Astrocyte (in vitro differentiated cells and primary cell): Measurements from ENCODE around the gene CCDC61. TPM values are rescaled to one million over a fixed set of nuclear protein-coding genes. Genes with fewer than 3 reads are reported as not detected.

Experiments used
- DNase-seq: peaks from one replicate; pipeline ENCODE4 v3.0.0-alpha.2; 2010; ENCODE audit warnings: low read depth
- FAIRE-seq: peaks from 2 replicates; lab custom pipeline; 2011; peaks lifted over from hg19 to GRCh38; lab: Jason Lieb, UNC
- H2AFZ ChIP-seq: 2 replicates; pipeline ENCODE4 v1.6.0; 2012; ENCODE audit warnings: low read depth, low read length, inconsistent platforms
- H3K27ac ChIP-seq: 2 replicates; pipeline ENCODE4 v1.5.1; 2011; ENCODE audit warnings: low read depth, low read length, inconsistent platforms
- H3K27me3 ChIP-seq: 2 replicates; pipeline ENCODE4 v1.6.0; 2011; ENCODE audit warnings: low read length, inconsistent platforms; ENCODE audit not compliant: insufficient read depth
- H3K36me3 ChIP-seq: 2 replicates; pipeline ENCODE4 v1.5.1; 2011; ENCODE audit warnings: low read length, inconsistent platforms; ENCODE audit not compliant: insufficient read depth
- H3K4me1 ChIP-seq: 2 replicates; pipeline ENCODE4 v1.5.1; 2011; ENCODE audit warnings: low read length, inconsistent platforms; ENCODE audit not compliant: insufficient read depth
- H3K4me2 ChIP-seq: 2 replicates; pipeline ENCODE4 v1.6.0; 2012; ENCODE audit warnings: low read length, inconsistent platforms
- H3K4me3 ChIP-seq: 2 replicates; pipeline ENCODE4 v1.5.1; 2011; ENCODE audit warnings: low read depth, mild to moderate bottlenecking, low read length, inconsistent platforms; ENCODE audit not compliant: insufficient read depth
- H3K79me2 ChIP-seq: 2 replicates; pipeline ENCODE4 v1.6.0; 2012; ENCODE audit warnings: mild to moderate bottlenecking, low read length, inconsistent platforms; ENCODE audit not compliant: insufficient read depth
- H3K9ac ChIP-seq: 2 replicates; pipeline ENCODE4 v1.6.0; 2012; ENCODE audit warnings: mild to moderate bottlenecking, low read length, inconsistent platforms
- H3K9me3 ChIP-seq: 2 replicates; pipeline ENCODE4 v1.5.1; 2012; ENCODE audit warnings: low read depth, mild to moderate bottlenecking, low read length, inconsistent platforms; ENCODE audit not compliant: insufficient read depth
- H4K20me1 ChIP-seq: 2 replicates; pipeline ENCODE4 v1.6.0; 2012; ENCODE audit warnings: low read length, inconsistent platforms; ENCODE audit not compliant: insufficient read depth
- H3K27ac Mint-ChIP-seq: one replicate; pipeline ENCODE4 v1.8.0; 2021; ENCODE audit warnings: mild to moderate bottlenecking, mixed read lengths; ENCODE audit not compliant: unreplicated experiment
- H3K27me3 Mint-ChIP-seq: one replicate; pipeline ENCODE4 v1.8.0; 2021; ENCODE audit warnings: low read depth, mixed read lengths; ENCODE audit not compliant: unreplicated experiment
- H3K36me3 Mint-ChIP-seq: one replicate; pipeline ENCODE4 v1.8.0; 2021; ENCODE audit warnings: low read depth, mixed read lengths; ENCODE audit not compliant: unreplicated experiment
- H3K4me1 Mint-ChIP-seq: one replicate; pipeline ENCODE4 v1.8.0; 2021; ENCODE audit warnings: low read depth, mixed read lengths; ENCODE audit not compliant: unreplicated experiment
- H3K4me3 Mint-ChIP-seq: one replicate; pipeline ENCODE4 v1.8.0; 2021; ENCODE audit warnings: mild to moderate bottlenecking, moderate library complexity, mixed read lengths; ENCODE audit not compliant: unreplicated experiment
- H3K9me3 Mint-ChIP-seq: one replicate; pipeline ENCODE4 v1.8.0; 2021; ENCODE audit warnings: mild to moderate bottlenecking, mixed read lengths; ENCODE audit not compliant: unreplicated experiment
- EZH2 ChIP-seq: IDR thresholded peaks from 2 replicates; pipeline ENCODE4 v1.6.1; 2012; ENCODE audit warnings: mild to moderate bottlenecking, low read length, inconsistent platforms; ENCODE audit not compliant: insufficient read depth
- total RNA-seq: library from RNA; stranded (reverse); gene quantifications from 2 replicates; pipeline ENCODE4 v1.2.1, GENCODE V29; 2021
- TF ChIP-seq, protein P1 (sequence below): IDR thresholded peaks from 2 replicates; pipeline ENCODE4 v1.5.1; 2011; ENCODE audit warnings: low read depth, mild to moderate bottlenecking, inconsistent platforms, low read length, moderate library complexity; ENCODE audit not compliant: insufficient read depth

The CCDC61 gene
- total RNA-seq, 1 donor from 2014 or later, result 6.6 TPM

GRCh38 chr19:46035986-46036743, 40.9 kb downstream of the CCDC61 start:
- H3K27ac ChIP-seq, result no peak overlapping the region
- no peaks in the 10 kb centered on the region for H3K4me1 ChIP-seq
- Mint-ChIP-seq H3K4me3 (no peak overlapping the region), H3K27me3 (peaks cover 12% of the 10 kb centered on the region), H3K4me1 (peaks cover 2% of the 10 kb centered on the region), H3K36me3 (peaks cover 23% of the 10 kb centered on the region), H3K27ac (no peak overlapping the region), H3K9me3 (peaks cover 7% of the 10 kb centered on the region)
- FAIRE-seq, result no peak
- no peak overlapping the region for H2AFZ ChIP-seq
- no peak overlapping the region for H3K9ac ChIP-seq
- H4K20me1 ChIP-seq, result no peaks in the 10 kb centered on the region
- no peaks in the 10 kb centered on the region for H3K36me3 ChIP-seq
- H3K4me3 ChIP-seq, result no peak overlapping the region
- no peaks in the 10 kb centered on the region for H3K79me2 ChIP-seq
- no peak for DNase-seq
- H3K27me3 ChIP-seq, result peaks cover 21% of the 10 kb centered on the region
- H3K9me3 ChIP-seq, result peaks cover 4% of the 10 kb centered on the region
- H3K4me2 ChIP-seq, result no peak overlapping the region
- TF ChIP-seq, protein P1, sequence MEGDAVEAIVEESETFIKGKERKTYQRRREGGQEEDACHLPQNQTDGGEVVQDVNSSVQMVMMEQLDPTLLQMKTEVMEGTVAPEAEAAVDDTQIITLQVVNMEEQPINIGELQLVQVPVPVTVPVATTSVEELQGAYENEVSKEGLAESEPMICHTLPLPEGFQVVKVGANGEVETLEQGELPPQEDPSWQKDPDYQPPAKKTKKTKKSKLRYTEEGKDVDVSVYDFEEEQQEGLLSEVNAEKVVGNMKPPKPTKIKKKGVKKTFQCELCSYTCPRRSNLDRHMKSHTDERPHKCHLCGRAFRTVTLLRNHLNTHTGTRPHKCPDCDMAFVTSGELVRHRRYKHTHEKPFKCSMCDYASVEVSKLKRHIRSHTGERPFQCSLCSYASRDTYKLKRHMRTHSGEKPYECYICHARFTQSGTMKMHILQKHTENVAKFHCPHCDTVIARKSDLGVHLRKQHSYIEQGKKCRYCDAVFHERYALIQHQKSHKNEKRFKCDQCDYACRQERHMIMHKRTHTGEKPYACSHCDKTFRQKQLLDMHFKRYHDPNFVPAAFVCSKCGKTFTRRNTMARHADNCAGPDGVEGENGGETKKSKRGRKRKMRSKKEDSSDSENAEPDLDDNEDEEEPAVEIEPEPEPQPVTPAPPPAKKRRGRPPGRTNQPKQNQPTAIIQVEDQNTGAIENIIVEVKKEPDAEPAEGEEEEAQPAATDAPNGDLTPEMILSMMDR, result no peak
- no peak for TF ChIP-seq EZH2

GRCh38 chr19:46036744-46037128, 41.5 kb downstream of the CCDC61 start:
- Mint-ChIP-seq H3K36me3 (peaks cover 26% of the 10 kb centered on the region), H3K9me3 (peaks cover 9% of the 10 kb centered on the region), H3K27ac (no peak overlapping the region), H3K4me3 (no peak overlapping the region), H3K27me3 (peaks cover 12% of the 10 kb centered on the region), H3K4me1 (no peaks in the 10 kb centered on the region)
- Histone ChIP-seq H3K4me1 (no peaks in the 10 kb centered on the region), H3K27ac (no peak overlapping the region), H4K20me1 (no peaks in the 10 kb centered on the region), H3K4me2 (no peak overlapping the region), H2AFZ (no peak overlapping the region), H3K9ac (no peak overlapping the region), H3K4me3 (no peak overlapping the region), H3K27me3 (peaks cover 19% of the 10 kb centered on the region), H3K79me2 (no peaks in the 10 kb centered on the region), H3K36me3 (no peaks in the 10 kb centered on the region), H3K9me3 (peaks cover 7% of the 10 kb centered on the region)
- no peak for FAIRE-seq
- TF ChIP-seq, protein P1, result no peak
- TF ChIP-seq EZH2, result no peak
- DNase-seq, result no peak

GRCh38 chr19:46040125-46040524, 44.9 kb downstream of the CCDC61 start:
- peaks cover 34% of the 10 kb centered on the region for H3K9me3 Mint-ChIP-seq
- Histone ChIP-seq H3K4me3 (no peak overlapping the region), H3K9ac (no peak overlapping the region), H3K9me3 (peaks cover 30% of the 10 kb centered on the region), H3K36me3 (no peaks in the 10 kb centered on the region), H3K4me2 (no peak overlapping the region), H3K27ac (no peak overlapping the region), H3K27me3 (peaks cover 17% of the 10 kb centered on the region), H4K20me1 (no peaks in the 10 kb centered on the region), H2AFZ (no peak overlapping the region), H3K4me1 (no peaks in the 10 kb centered on the region), H3K79me2 (no peaks in the 10 kb centered on the region)
- no peaks in the 10 kb centered on the region for H3K4me1 Mint-ChIP-seq
- peaks cover 15% of the 10 kb centered on the region for H3K27me3 Mint-ChIP-seq
- no peak for DNase-seq
- TF ChIP-seq EZH2, result no peak
- TF ChIP-seq, protein P1, result no peak
- H3K4me3 Mint-ChIP-seq, result no peak overlapping the region
- FAIRE-seq, result no peak
- no peak overlapping the region for H3K27ac Mint-ChIP-seq
- peaks cover 34% of the 10 kb centered on the region for H3K36me3 Mint-ChIP-seq
